A172 (cell line): ENCODE data around the gene C22orf23. TPM values are rescaled to one million over a fixed set of nuclear protein-coding genes. Genes with fewer than 3 reads are reported as not detected.
"Not testable (repeated sequence)": the region's sequence is repeated elsewhere in the genome, so short reads cannot be mapped to it uniquely, and the experiment has no call there.

Source experiments
- DNase-seq: peaks from one replicate; pipeline ENCODE4 v3.0.0-alpha.2; 2015; ENCODE audit warnings: low spot score
- total RNA-seq: library from RNA; depleted of rRNA; stranded (reverse); fragments of >200 nt; shearing (Covaris generic); gene quantifications from 2 replicates; pipeline ENCODE4 v1.2.3, GENCODE V29; 2014

Gene C22orf23
- total RNA-seq, 1 experiment from 2014 or later, result 0.10 TPM

GRCh38 chr22:37982151-37982785 lies 28.9 kb upstream of the C22orf23 start:
- DNase-seq, result no peak

GRCh38 chr22:37981282-37982011 lies 28.0 kb upstream of the C22orf23 start:
- no peak for DNase-seq

- no peak for DNase-seq
Measured at GRCh38 chr22:37979782-37980181, 26.4 kb upstream of the C22orf23 start.

GRCh38 chr22:37976547-37976946 lies 23.1 kb upstream of the C22orf23 start:
- no peak for DNase-seq

- DNase-seq, result not testable (repeated sequence)
Measured at GRCh38 chr22:37976022-37976421, 22.6 kb upstream of the C22orf23 start.

GRCh38 chr22:37975153-37975552 lies 21.8 kb upstream of the C22orf23 start:
- DNase-seq, result no peak

GRCh38 chr22:37973271-37974170 lies 20.1 kb upstream of the C22orf23 start:
- DNase-seq, result no peak

- no peak for DNase-seq
Measured at GRCh38 chr22:37972527-37972926, 19.1 kb upstream of the C22orf23 start.

GRCh38 chr22:37971475-37972434 lies 18.4 kb upstream of the C22orf23 start:
- DNase-seq, result no peak

GRCh38 chr22:37970864-37971263 lies 17.5 kb upstream of the C22orf23 start:
- no peak for DNase-seq

GRCh38 chr22:37968452-37969251 lies 15.3 kb upstream of the C22orf23 start:
- no peak for DNase-seq

- DNase-seq, result no peak
Measured at GRCh38 chr22:37967637-37968451, 14.4 kb upstream of the C22orf23 start.

- DNase-seq, result no peak
Measured at GRCh38 chr22:37967147-37967546, 13.7 kb upstream of the C22orf23 start.

GRCh38 chr22:37965940-37966664 lies 12.7 kb upstream of the C22orf23 start:
- DNase-seq, result no peak

- no peak for DNase-seq
Measured at GRCh38 chr22:37961062-37961461, 7.7 kb upstream of the C22orf23 start.

- DNase-seq, result no peak
Measured at GRCh38 chr22:37959231-37959825, 5.9 kb upstream of the C22orf23 start.

GRCh38 chr22:37957232-37957631 lies 3.8 kb upstream of the C22orf23 start:
- no peak for DNase-seq

GRCh38 chr22:37955825-37956397 lies 2.5 kb upstream of the C22orf23 start:
- not testable (repeated sequence) for DNase-seq
